ENCODE data around the gene CDH2. TPM values are rescaled to one million over a fixed set of nuclear protein-coding genes. Genes with fewer than 3 reads are reported as not detected.

The CDH2 gene
- 33.7 and 72.4 TPM in 2 replicates for total RNA-seq

DNA sequence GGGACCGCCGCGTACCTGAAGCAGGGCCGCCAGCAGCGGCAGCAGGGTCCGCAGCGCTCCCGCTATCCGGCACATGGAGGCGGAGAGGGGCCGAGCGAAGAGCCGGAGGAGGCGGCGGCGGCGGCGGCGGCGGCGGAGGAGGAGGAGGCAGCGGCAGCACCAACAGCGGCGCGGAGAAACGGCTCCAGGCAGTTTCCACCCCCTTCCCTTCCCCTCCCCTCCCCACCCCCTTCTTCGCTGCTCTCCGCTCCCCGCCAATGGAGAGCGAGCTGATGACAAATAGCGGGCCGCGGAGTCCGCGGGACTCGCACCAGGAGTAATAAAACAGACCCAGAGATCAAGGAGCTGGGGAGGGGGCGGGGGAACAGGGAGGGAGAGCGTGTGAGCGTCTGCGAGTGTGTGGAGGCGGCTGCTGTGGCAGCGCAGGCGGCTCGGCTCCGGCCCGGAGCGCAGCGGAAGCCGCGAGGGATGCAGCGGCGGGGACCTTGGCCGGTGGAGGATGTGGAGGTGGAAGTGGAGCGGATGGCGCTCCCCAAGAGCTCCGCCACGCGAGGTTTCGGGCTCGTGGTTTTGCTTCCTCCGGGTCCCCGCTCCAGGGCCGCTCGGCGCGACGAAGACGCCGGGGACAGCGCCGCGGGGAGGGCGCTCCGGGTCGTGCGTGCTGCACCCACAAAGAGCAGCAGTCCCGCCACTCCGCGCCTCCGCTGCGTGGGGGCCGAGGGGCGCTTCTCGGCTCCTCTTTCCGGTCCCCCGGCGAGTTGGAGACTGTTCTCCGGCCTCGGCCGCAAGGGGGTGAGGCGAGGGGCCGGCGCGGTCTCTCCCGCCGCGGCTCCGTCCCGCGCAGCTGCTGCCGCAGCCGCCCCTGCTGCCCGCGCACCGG is at the start of gene CDH2:
CDH2 (minus strand) TSS at position 183 of the 880 bp plus-strand sequence; CDS start at position 75, 108 bp downstream.

